Neural cell (in vitro differentiated cells): Measurements from ENCODE around the gene KRT37.

Source experiments
- CTCF ChIP-seq: fragments of 450-650 bp; IDR thresholded peaks from 2 replicates; pipeline ENCODE4 v1.5.1; 2014; ENCODE audit warnings: antibody characterized with exemption, mild to moderate bottlenecking, moderate library complexity; ENCODE audit not compliant: poor library complexity, severe bottlenecking
- EP300 ChIP-seq: fragments of 450-650 bp; conservative IDR thresholded peaks from 2 replicates; pipeline ENCODE4 v1.6.1; 2014; ENCODE audit warnings: antibody characterized with exemption, mild to moderate bottlenecking, moderate library complexity; ENCODE audit not compliant: poor library complexity, severe bottlenecking
- EZH2 ChIP-seq: fragments of 200-600, 300-800 bp; shearing (Covaris generic), sonication (generic); IDR thresholded peaks from 2 replicates; pipeline ENCODE4 v1.6.1; 2014; ENCODE audit warnings: antibody characterized with exemption, low read length, borderline replicate concordance, mild to moderate bottlenecking; ENCODE audit not compliant: insufficient read depth, poor library complexity, severe bottlenecking
- POLR2AphosphoS5 ChIP-seq: IDR thresholded peaks from 2 replicates; pipeline ENCODE4 v1.6.1; 2012
- RAD21 ChIP-seq: fragments of 450-650 bp; conservative IDR thresholded peaks from 2 replicates; pipeline ENCODE4 v1.6.1; 2014; ENCODE audit warnings: antibody characterized with exemption, mild to moderate bottlenecking, moderate library complexity
- REST ChIP-seq: IDR thresholded peaks from 2 replicates; pipeline ENCODE4 v1.6.1; 2012; ENCODE audit warnings: borderline replicate concordance
- SMC3 ChIP-seq: fragments of 450-650 bp; conservative IDR thresholded peaks from 2 replicates; pipeline ENCODE4 v1.6.1; 2014; ENCODE audit warnings: antibody characterized with exemption, mild to moderate bottlenecking, moderate library complexity; ENCODE audit not compliant: poor library complexity
- TAF1 ChIP-seq: IDR thresholded peaks from 2 replicates; pipeline ENCODE4 v1.6.1; 2012; ENCODE audit warnings: low read depth

- TF ChIP-seq CTCF, result no peak
- no peak for TF ChIP-seq RAD21
- TF ChIP-seq EZH2, result no peak
- TF ChIP-seq TAF1, result no peak
- TF ChIP-seq SMC3, result no peak
- TF ChIP-seq REST, result no peak
- no peak for TF ChIP-seq POLR2AphosphoS5
- TF ChIP-seq EP300, result no peak
Observed at GRCh38 chr17:41377546-41377945, 46.8 kb downstream of the KRT37 start.
